Uterus (tissue), 2 donors: ENCODE data around the gene TSGA10IP.

Experiments used
- CTCF ChIP-seq, 4 experiments: fragments of 200-600 bp in 2 of 4; fragments of 450-650 bp in 2 of 4; sonication (generic) in 2 of 4; IDR thresholded peaks; one replicate each; pipeline ENCODE4 v1.5.1; 2016 to 2019; ENCODE audit warnings: antibody characterized with exemption in 4 of 4, mild to moderate bottlenecking in 2 of 4, moderate library complexity in 1 of 4
- POLR2A ChIP-seq, 2 donors: fragments of 450-650 bp; IDR thresholded peaks; one replicate each; pipeline ENCODE4 v1.6.1; 2016; ENCODE audit warnings: antibody characterized with exemption in 2 of 2, mild to moderate bottlenecking in 1 of 2, moderate library complexity in 1 of 2

GRCh38 chr11:65981101-65981740 is 35.9 kb downstream of the TSGA10IP start:
- TF ChIP-seq CTCF (IDR thresholded peaks at IDR 0.05): no peak
- TF ChIP-seq POLR2A (IDR thresholded peaks at IDR 0.05): no peak
